ENCODE data around the gene RPE65. TPM values are rescaled to one million over a fixed set of nuclear protein-coding genes. Genes with fewer than 3 reads are reported as not detected.

Gene RPE65
- total RNA-seq, 4 donors from 2014 or later = not detected

GRCh38 chr1:68448365-68448764, 1.4 kb downstream of the RPE65 start:
- H3K9me3 ChIP-seq = no peaks in the 10 kb centered on the region
- no peaks in the 10 kb centered on the region for H3K27me3 ChIP-seq
- no peaks in the 10 kb centered on the region for H3K4me1 ChIP-seq
- no peak for DNase-seq
- H3K36me3 ChIP-seq = no peaks in the 10 kb centered on the region
- TF ChIP-seq CTCF (IDR thresholded peaks at IDR 0.05) (no peak), POLR2A (IDR thresholded peaks at IDR 0.05) (no peak)
- no peak overlapping the region for H3K27ac ChIP-seq
- no peak overlapping the region for H3K4me3 ChIP-seq

- H3K27ac ChIP-seq = no peak overlapping the region
Observed at GRCh38 chr1:68445709-68446108, 4.0 kb downstream of the RPE65 start.

GRCh38 chr1:68442822-68443556, 6.8 kb downstream of the RPE65 start:
- no peaks in the 10 kb centered on the region for H3K36me3 ChIP-seq
- DNase-seq = peak in 1 of 3 donors; percentile 50
- H3K27ac ChIP-seq = no peak overlapping the region
- H3K27me3 ChIP-seq = no peaks in the 10 kb centered on the region
- no peaks in the 10 kb centered on the region for H3K4me1 ChIP-seq
- TF ChIP-seq CTCF (IDR thresholded peaks at IDR 0.05) (peak in 4 of 6 experiments; percentile 27 to 50 (median 43)), POLR2A (IDR thresholded peaks at IDR 0.05) (no peak)
- no peaks in the 10 kb centered on the region for H3K9me3 ChIP-seq
- no peak overlapping the region for H3K4me3 ChIP-seq

More at GRCh38 chr1:68445709-68446108, 4.0 kb downstream of the RPE65 start:
- Histone ChIP-seq H3K36me3 (no peaks in the 10 kb centered on the region), H3K4me3 (no peak overlapping the region), H3K27me3 (no peaks in the 10 kb centered on the region), H3K4me1 (no peaks in the 10 kb centered on the region), H3K9me3 (no peaks in the 10 kb centered on the region)
- DNase-seq = no peak
- TF ChIP-seq POLR2A (IDR thresholded peaks at IDR 0.05) (no peak), CTCF (IDR thresholded peaks at IDR 0.05) (no peak)

GRCh38 chr1:68442006-68442405, 7.7 kb downstream of the RPE65 start:
- Histone ChIP-seq H3K9me3 (no peaks in the 10 kb centered on the region), H3K27ac (no peak overlapping the region), H3K4me1 (no peaks in the 10 kb centered on the region), H3K27me3 (no peaks in the 10 kb centered on the region), H3K36me3 (no peaks in the 10 kb centered on the region), H3K4me3 (no peak overlapping the region)
- no peak for TF ChIP-seq POLR2A (IDR thresholded peaks at IDR 0.05)
- TF ChIP-seq CTCF (IDR thresholded peaks at IDR 0.05) = no peak
- DNase-seq = no peak

GRCh38 chr1:68438310-68438709, 11.4 kb downstream of the RPE65 start:
- Histone ChIP-seq H3K27ac (no peak overlapping the region), H3K4me1 (no peaks in the 10 kb centered on the region), H3K4me3 (no peak overlapping the region), H3K36me3 (no peaks in the 10 kb centered on the region), H3K27me3 (no peaks in the 10 kb centered on the region), H3K9me3 (no peaks in the 10 kb centered on the region)
- DNase-seq = no peak
- TF ChIP-seq CTCF (IDR thresholded peaks at IDR 0.05) = no peak
- no peak for TF ChIP-seq POLR2A (IDR thresholded peaks at IDR 0.05)
